IMR-90 (cell line): ENCODE results near the gene CAPSL. TPM values are rescaled to one million over a fixed set of nuclear protein-coding genes. Genes with fewer than 3 reads are reported as not detected.
A peak's percentile ranks its signal among the peaks of the same experiment; 100 is the strongest.

Experiments used
- ATAC-seq: fragments of 200-7000 bp; cut with Tn5 transposase; 2 replicates; pipeline ENCODE4 v1.9.1; 2020; ENCODE audit warnings: low read depth, mild to moderate bottlenecking, moderate library complexity
- BruUV-seq: library from RNA; stranded (reverse); fragments of 400-500 nt; replicated peaks from 2 replicates; lab custom pipeline; 2021; lab: Mats Ljungman, UMichigan
- CTCF ChIA-PET: fragments of 300-600 bp; formaldehyde crosslinking; extraction: SDS; loops from one replicate; lab custom pipeline; 2021; ENCODE audit warnings: antibody characterized with exemption; lab: Yijun Ruan, JAX
- POLR2A ChIA-PET: fragments of 300-600 bp; sonication (Branson Sonifier 250); formaldehyde crosslinking; loops from one replicate; lab custom pipeline; 2022; ENCODE audit warnings: antibody characterized with exemption; ENCODE audit not compliant: unreplicated experiment; lab: Charles Lee
- DNase-seq: peaks from one replicate; pipeline ENCODE4 v3.0.0; 2013
- H2AFZ ChIP-seq: replicated peaks from 2 replicates; pipeline ENCODE3; 2013; ENCODE audit warnings: low read length, mild to moderate bottlenecking; ENCODE audit not compliant: poor library complexity
- H2AK5ac ChIP-seq: 2 replicates; pipeline ENCODE4 v1.6.1; 2013; ENCODE audit warnings: low read depth, low read length, inconsistent platforms
- H2AK9ac ChIP-seq: replicated peaks from 2 replicates; pipeline ENCODE3; 2013; ENCODE audit warnings: mild to moderate bottlenecking, low read depth, low read length, moderate library complexity; ENCODE audit not compliant: poor library complexity
- H2BK120ac ChIP-seq: 2 replicates; pipeline ENCODE4 v1.6.1; 2013; ENCODE audit warnings: low read depth, low read length, inconsistent platforms
- H2BK15ac ChIP-seq: 3 replicates; pipeline ENCODE4 v1.6.1; 2013; ENCODE audit warnings: low read depth, low read length, inconsistent platforms
- H2BK20ac ChIP-seq: 2 replicates; pipeline ENCODE4 v1.6.1; 2013; ENCODE audit warnings: low read depth, mild to moderate bottlenecking, inconsistent platforms, low read length, moderate library complexity
- H2BK5ac ChIP-seq: 2 replicates; pipeline ENCODE4 v1.6.1; 2013; ENCODE audit warnings: mild to moderate bottlenecking, low read depth, low read length, inconsistent platforms; ENCODE audit not compliant: poor library complexity, severe bottlenecking
- H3K14ac ChIP-seq: replicated peaks from 2 replicates; pipeline ENCODE4 v1.6.1; 2013; ENCODE audit warnings: low read depth, low read length, inconsistent platforms
- H3K18ac ChIP-seq: 2 replicates; pipeline ENCODE4 v1.6.1; 2013; ENCODE audit warnings: low read depth, low read length, control low read depth
- H3K23ac ChIP-seq: 2 replicates; pipeline ENCODE4 v1.6.1; 2013; ENCODE audit warnings: low read depth, low read length, inconsistent platforms
- H3K27ac ChIP-seq: 2 replicates; pipeline ENCODE4 v1.5.1; 2013; ENCODE audit warnings: mild to moderate bottlenecking, control low read depth, low read length; ENCODE audit not compliant: insufficient read depth
- H3K27me3 ChIP-seq: 2 replicates; pipeline ENCODE4 v1.6.1; 2013; ENCODE audit warnings: low read length; ENCODE audit not compliant: control insufficient read depth, insufficient read depth
- H3K36me3 ChIP-seq: 2 replicates; pipeline ENCODE4 v1.6.1; 2013; ENCODE audit warnings: low read length, mixed read lengths; ENCODE audit not compliant: control insufficient read depth, insufficient read depth
- H3K4ac ChIP-seq: 2 replicates; pipeline ENCODE4 v1.6.1; 2013; ENCODE audit warnings: low read depth, low read length, inconsistent platforms
- H3K4me1 ChIP-seq: 2 replicates; pipeline ENCODE4 v1.6.1; 2013; ENCODE audit warnings: low read length, mixed read lengths; ENCODE audit not compliant: control insufficient read depth, insufficient read depth
- H3K4me2 ChIP-seq: 2 replicates; pipeline ENCODE4 v1.6.1; 2013; ENCODE audit warnings: low read depth, mild to moderate bottlenecking, control low read depth, low read length, moderate library complexity
- H3K4me3 ChIP-seq: 2 replicates; pipeline ENCODE4 v1.5.1; 2013; ENCODE audit warnings: low read depth, mild to moderate bottlenecking, control low read depth, low read length, moderate library complexity; ENCODE audit not compliant: insufficient read depth
- H3K56ac ChIP-seq: 2 replicates; pipeline ENCODE4 v1.6.1; 2013; ENCODE audit warnings: low read length, inconsistent platforms; ENCODE audit not compliant: insufficient read depth; ENCODE audit errors: extremely low read depth
- H3K79me1 ChIP-seq, 2 experiments: 2 replicates each; pipeline ENCODE4 v1.6.1; 2013; ENCODE audit warnings: low read length in 2 of 2, inconsistent platforms in 1 of 2, low read depth in 1 of 2
- H3K9ac ChIP-seq: 2 replicates; pipeline ENCODE4 v1.6.1; 2013; ENCODE audit warnings: low read depth, low read length, control low read depth
- H3K9me1 ChIP-seq: 2 replicates; pipeline ENCODE4 v1.6.1; 2013; ENCODE audit warnings: low read length, inconsistent platforms; ENCODE audit not compliant: insufficient read depth
- H3K9me3 ChIP-seq: 2 replicates; pipeline ENCODE4 v1.6.1; 2013; ENCODE audit warnings: low read length; ENCODE audit not compliant: control insufficient read depth, insufficient read depth
- H4K20me1 ChIP-seq: 2 replicates; pipeline ENCODE4 v1.6.1; 2013; ENCODE audit warnings: low read length, inconsistent platforms; ENCODE audit not compliant: insufficient read depth
- H4K5ac ChIP-seq: 2 replicates; pipeline ENCODE4 v1.6.1; 2013; ENCODE audit warnings: mild to moderate bottlenecking, low read depth, low read length, control low read depth
- H4K8ac ChIP-seq, 2 experiments: 2 replicates each; pipeline ENCODE4 v1.6.1; 2013; ENCODE audit warnings: low read depth in 2 of 2, low read length in 2 of 2, control low read depth in 1 of 2, inconsistent platforms in 1 of 2
- H4K91ac ChIP-seq: 2 replicates; pipeline ENCODE4 v1.6.1; 2013; ENCODE audit warnings: low read depth, low read length, inconsistent platforms; ENCODE audit not compliant: insufficient read depth
- BHLHE40 ChIP-seq: fragments of 150-350 bp; IDR thresholded peaks from 2 replicates; pipeline ENCODE4 v1.6.1; 2016; ENCODE audit warnings: mild to moderate bottlenecking, low read depth, low read length
- CEBPB ChIP-seq: IDR thresholded peaks from 2 replicates; pipeline ENCODE4 v1.6.1; 2012; ENCODE audit warnings: low read depth, low read length, improper control_type of control experiment
- CHD1 ChIP-seq: IDR thresholded peaks from 2 replicates; pipeline ENCODE4 v1.6.1; 2012; ENCODE audit warnings: low read depth, low read length, improper control_type of control experiment
- CTCF ChIP-seq: conservative IDR thresholded peaks from 2 replicates; pipeline ENCODE4 v1.5.1; 2012; ENCODE audit warnings: mild to moderate bottlenecking, low read depth, low read length, improper control_type of control experiment
- ELK1 ChIP-seq: fragments of 150-350 bp; IDR thresholded peaks from 2 replicates; pipeline ENCODE4 v1.6.1; 2016; ENCODE audit warnings: low read depth, mild to moderate bottlenecking, low read length, moderate library complexity, borderline replicate concordance
- FOS ChIP-seq: fragments of 150-350 bp; IDR thresholded peaks from 2 replicates; pipeline ENCODE4 v1.6.1; 2016; ENCODE audit warnings: low read depth, low read length
- MAFK ChIP-seq: IDR thresholded peaks from 2 replicates; pipeline ENCODE4 v1.6.1; 2012; ENCODE audit warnings: low read depth, low read length, improper control_type of control experiment
- MAZ ChIP-seq: IDR thresholded peaks from 2 replicates; pipeline ENCODE4 v1.6.1; 2012; ENCODE audit warnings: low read depth, mild to moderate bottlenecking, low read length, improper control_type of control experiment, moderate library complexity, borderline replicate concordance
- MXI1 ChIP-seq: IDR thresholded peaks from 2 replicates; pipeline ENCODE4 v1.6.1; 2012; ENCODE audit warnings: low read depth, mild to moderate bottlenecking, low read length, moderate library complexity, borderline replicate concordance
- NFE2L2 ChIP-seq: fragments of 150-350 bp; IDR thresholded peaks from 2 replicates; pipeline ENCODE4 v1.6.1; 2016; ENCODE audit warnings: low read depth, mild to moderate bottlenecking, low read length
- POLR2A ChIP-seq: IDR thresholded peaks from 2 replicates; pipeline ENCODE4 v1.6.1; 2012; ENCODE audit warnings: mild to moderate bottlenecking, low read depth, low read length
- RAD21 ChIP-seq: IDR thresholded peaks from 2 replicates; pipeline ENCODE4 v1.6.1; 2012; ENCODE audit warnings: low read length, improper control_type of control experiment
- RCOR1 ChIP-seq: IDR thresholded peaks from 2 replicates; pipeline ENCODE4 v1.6.1; 2012; ENCODE audit warnings: mild to moderate bottlenecking, low read length, improper control_type of control experiment; ENCODE audit not compliant: insufficient replicate concordance
- RFX5 ChIP-seq: IDR thresholded peaks from 2 replicates; pipeline ENCODE4 v1.8.0; 2012; ENCODE audit warnings: low read depth, mild to moderate bottlenecking, low read length, moderate library complexity
- SMC3 ChIP-seq: fragments of 150-350 bp; IDR thresholded peaks from 2 replicates; pipeline ENCODE4 v1.6.1; 2016; ENCODE audit warnings: low read depth, mild to moderate bottlenecking, antibody characterized with exemption, low read length, moderate library complexity
- WGBS, 2 experiments: methylation state at CpG; one replicate each; pipeline versions ENCODE4 v1.1.5 to v1.1.7; 2013; ENCODE audit warnings: missing lambda C conversion rate in 2 of 2; ENCODE audit not compliant: insufficient read length in 1 of 2; ENCODE audit errors: extremely low coverage in 2 of 2; 5-methylcytosine and 5-hydroxymethylcytosine counted together
- dilution Hi-C: fragments of 300-500 bp; cut with HindIII; formaldehyde crosslinking; loops from one replicate; pipeline ENCODE4 v1.14.3; 2018; ENCODE audit warnings: low sequenced_read_pairs; ENCODE audit not compliant: unreplicated experiment
- in situ Hi-C: fragments of 300-500 bp; cut with MboI; formaldehyde crosslinking; loops from 3 replicates; pipeline ENCODE4 v1.14.3; 2019; ENCODE audit warnings: low sequenced_read_pairs, inconsistent platforms, mixed read lengths
- intact Hi-C: fragments of 100-400 bp; cut with micrococcal nuclease; formaldehyde crosslinking; loops from 2 replicates; pipeline ENCODE4 v1.10.0; 2022
- polyA plus RNA-seq, 3 experiments: library from polyadenylated mRNA; depleted of rRNA; stranded (reverse); fragments of >200 nt; gene quantifications; 2 replicates each; pipeline ENCODE4 v1.2.3, GENCODE V29; 2012; ENCODE audit warnings: low replicate concordance in 1 of 3
- total RNA-seq: library from RNA; depleted of rRNA; stranded (reverse); fragments of >200 nt; gene quantifications from 2 replicates; pipeline ENCODE4 v1.2.3, GENCODE V29; 2012
- TF ChIP-seq, protein P1 (sequence below): fragments of 150-350 bp; IDR thresholded peaks from 2 replicates; pipeline ENCODE4 v1.6.1; 2017; ENCODE audit warnings: mild to moderate bottlenecking, antibody characterized with exemption, low read length, low read depth

The CAPSL gene
- total and polyA plus RNA-seq, 2 of the 4 experiments (the other 2 are of a cell fraction), result 0.09 TPM; not detected in 1

DNA sequence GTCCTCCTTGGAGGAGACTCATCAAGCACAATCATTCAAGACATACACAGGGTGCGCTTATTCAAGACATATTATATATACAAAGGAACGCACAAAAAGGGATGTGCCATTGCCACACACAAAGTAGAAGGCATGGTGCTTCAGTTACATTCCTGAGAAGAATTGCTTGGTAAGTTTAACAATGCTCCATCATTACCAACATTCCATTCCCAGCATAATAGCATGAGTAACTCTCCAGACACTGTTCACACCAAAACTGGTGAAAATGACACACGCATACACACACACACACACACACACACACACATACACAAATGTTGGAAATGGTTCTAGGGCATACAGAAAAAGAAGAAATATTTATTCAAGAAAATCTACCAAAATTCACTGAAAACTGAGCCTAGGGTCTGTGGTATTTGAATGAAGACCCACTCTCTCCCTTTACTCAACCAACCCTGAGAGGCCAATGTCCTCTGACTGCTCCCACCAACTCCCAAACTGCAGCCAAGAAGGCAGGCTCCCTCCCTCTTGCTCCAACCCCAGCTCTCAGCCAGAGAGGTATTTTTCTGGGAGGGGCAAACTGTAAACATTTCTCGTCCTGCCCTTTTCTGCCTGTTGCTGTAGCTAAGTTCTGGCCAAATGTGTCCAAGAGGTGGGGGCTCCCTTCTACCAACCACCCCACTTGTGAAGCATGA, 32.9 kb upstream of the CAPSL start:
- TF ChIP-seq SMC3, result no peak
- no peak for TF ChIP-seq MXI1
- no peak for TF ChIP-seq BHLHE40
- no peak for TF ChIP-seq CHD1
- TF ChIP-seq MAZ, result no peak
- TF ChIP-seq RCOR1, result no peak
- TF ChIP-seq RFX5, result no peak
- no peak for TF ChIP-seq MAFK
- TF ChIP-seq RAD21, result no peak
- no peak for TF ChIP-seq FOS
- no peak for TF ChIP-seq CTCF
- TF ChIP-seq CEBPB, result no peak
- TF ChIP-seq POLR2A, result no peak
- TF ChIP-seq, protein P1, sequence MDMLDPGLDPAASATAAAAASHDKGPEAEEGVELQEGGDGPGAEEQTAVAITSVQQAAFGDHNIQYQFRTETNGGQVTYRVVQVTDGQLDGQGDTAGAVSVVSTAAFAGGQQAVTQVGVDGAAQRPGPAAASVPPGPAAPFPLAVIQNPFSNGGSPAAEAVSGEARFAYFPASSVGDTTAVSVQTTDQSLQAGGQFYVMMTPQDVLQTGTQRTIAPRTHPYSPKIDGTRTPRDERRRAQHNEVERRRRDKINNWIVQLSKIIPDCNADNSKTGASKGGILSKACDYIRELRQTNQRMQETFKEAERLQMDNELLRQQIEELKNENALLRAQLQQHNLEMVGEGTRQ, result no peak
- no peak for TF ChIP-seq ELK1
- no peak for TF ChIP-seq NFE2L2
- DNase-seq (no peak), ATAC-seq (no peak)
- Histone ChIP-seq H3K79me1 (no peaks in the 10 kb centered on the region), H2AK9ac (peak overlapping the region; percentile 30), H4K8ac (no peak overlapping the region), H3K4ac (no peak overlapping the region), H2BK20ac (no peak overlapping the region), H3K18ac (no peak overlapping the region), H3K27ac (no peak overlapping the region), H2BK120ac (no peak overlapping the region), H3K27me3 (no peaks in the 10 kb centered on the region), H3K9me3 (no peaks in the 10 kb centered on the region), H3K4me1 (no peaks in the 10 kb centered on the region), H3K14ac (no peak overlapping the region), H3K9ac (no peak overlapping the region), H3K4me3 (no peak overlapping the region), H3K23ac (no peak overlapping the region), H4K5ac (no peak overlapping the region), H2BK15ac (no peak overlapping the region), H3K9me1 (no peaks in the 10 kb centered on the region), H2BK5ac (no peak overlapping the region), H4K91ac (no peak overlapping the region), H4K20me1 (no peaks in the 10 kb centered on the region), H2AK5ac (no peak overlapping the region), H2AFZ (no peak overlapping the region), H3K56ac (no peak overlapping the region), H3K4me2 (no peak overlapping the region), H3K36me3 (no peaks in the 10 kb centered on the region)
- CTCF ChIA-PET, result no interaction called here
- intact Hi-C loops (no loop called here), in situ Hi-C loops (no loop called here), dilution Hi-C loops (no loop called here)
- BruUV-seq, result no TSS peak
- no CpG with 5 or more reads among the region's 4 CpGs for WGBS, 2 experiments
- POLR2A ChIA-PET, result no interaction called here
